Uterus (tissue), 4 donors: ENCODE results near the gene ING1. TPM values are rescaled to one million over a fixed set of nuclear protein-coding genes. Genes with fewer than 3 reads are reported as not detected.
"Not testable (repeated sequence)": the region's sequence is repeated elsewhere in the genome, so short reads cannot be mapped to it uniquely, and the experiment has no call there.

Experiments
- DNase-seq, 2 donors: peaks; one replicate each; pipeline ENCODE4 v3.0.0-alpha.2; 2019 to 2020
- H3K27ac ChIP-seq, 2 donors: fragments of 200-600 bp; sonication (generic); 1 replicate in 1 of 2; 2 replicates in 1 of 2; pipeline ENCODE4 v1.5.1; 2016 to 2018
- H3K27me3 ChIP-seq, 2 donors: fragments of 200-600 bp; sonication (generic); one replicate each; pipeline ENCODE4 v1.5.1; 2018 to 2019; ENCODE audit warnings: control low read depth in 1 of 2
- H3K36me3 ChIP-seq, 2 donors: fragments of 200-600 bp; sonication (generic); one replicate each; pipeline ENCODE4 v1.5.1; 2019; ENCODE audit warnings: control low read depth in 1 of 2
- H3K4me1 ChIP-seq, 2 donors: fragments of 200-600 bp; sonication (generic); one replicate each; pipeline ENCODE4 v1.5.1; 2018 to 2019; ENCODE audit warnings: control low read depth in 1 of 2
- H3K4me3 ChIP-seq, 2 donors: fragments of 200-600 bp; sonication (generic); 1 replicate in 1 of 2; 2 replicates in 1 of 2; pipeline ENCODE4 v1.5.1; 2018 to 2019; ENCODE audit warnings: mild to moderate bottlenecking in 1 of 2
- H3K9me3 ChIP-seq, 2 donors: fragments of 200-600 bp; sonication (generic); one replicate each; pipeline ENCODE4 v1.5.1; 2019; ENCODE audit warnings: control low read depth in 1 of 2
- POLR2A ChIP-seq, 2 donors: fragments of 450-650 bp; IDR thresholded peaks; one replicate each; pipeline ENCODE4 v1.6.1; 2016; ENCODE audit warnings: antibody characterized with exemption in 2 of 2, mild to moderate bottlenecking in 1 of 2, moderate library complexity in 1 of 2
- intact Hi-C: fragments of 100-400 bp; cut with DNase I; formaldehyde crosslinking; loops from one replicate; pipeline ENCODE4 v1.15.1; 2023; ENCODE audit warnings: low total_unique reads
- total RNA-seq, 4 donors: library from RNA; depleted of rRNA in 3 of 4; stranded (reverse); fragments of >200 nt in 3 of 4; gene quantifications; one replicate each; pipeline versions ENCODE4 v1.1.0 to v1.2.4, GENCODE V29; 2014 to 2023
- TF ChIP-seq, protein P1 (sequence below), 4 experiments: fragments of 200-600 bp in 2 of 4; fragments of 450-650 bp in 2 of 4; sonication (generic) in 2 of 4; IDR thresholded peaks; one replicate each; pipeline ENCODE4 v1.5.1; 2016 to 2019; ENCODE audit warnings: antibody characterized with exemption in 4 of 4, mild to moderate bottlenecking in 2 of 4, moderate library complexity in 1 of 4
- donor health status: DM: yes; HTN: yes; CAD: no.

ING1 gene
- total RNA-seq, 4 donors from 2014 or later, result 10.2 to 28.1 (median 19.5) TPM

- no peaks in the 10 kb centered on the region for H3K9me3 ChIP-seq
- no peak for TF ChIP-seq POLR2A (IDR thresholded peaks at IDR 0.05)
- TF ChIP-seq, protein P1, sequence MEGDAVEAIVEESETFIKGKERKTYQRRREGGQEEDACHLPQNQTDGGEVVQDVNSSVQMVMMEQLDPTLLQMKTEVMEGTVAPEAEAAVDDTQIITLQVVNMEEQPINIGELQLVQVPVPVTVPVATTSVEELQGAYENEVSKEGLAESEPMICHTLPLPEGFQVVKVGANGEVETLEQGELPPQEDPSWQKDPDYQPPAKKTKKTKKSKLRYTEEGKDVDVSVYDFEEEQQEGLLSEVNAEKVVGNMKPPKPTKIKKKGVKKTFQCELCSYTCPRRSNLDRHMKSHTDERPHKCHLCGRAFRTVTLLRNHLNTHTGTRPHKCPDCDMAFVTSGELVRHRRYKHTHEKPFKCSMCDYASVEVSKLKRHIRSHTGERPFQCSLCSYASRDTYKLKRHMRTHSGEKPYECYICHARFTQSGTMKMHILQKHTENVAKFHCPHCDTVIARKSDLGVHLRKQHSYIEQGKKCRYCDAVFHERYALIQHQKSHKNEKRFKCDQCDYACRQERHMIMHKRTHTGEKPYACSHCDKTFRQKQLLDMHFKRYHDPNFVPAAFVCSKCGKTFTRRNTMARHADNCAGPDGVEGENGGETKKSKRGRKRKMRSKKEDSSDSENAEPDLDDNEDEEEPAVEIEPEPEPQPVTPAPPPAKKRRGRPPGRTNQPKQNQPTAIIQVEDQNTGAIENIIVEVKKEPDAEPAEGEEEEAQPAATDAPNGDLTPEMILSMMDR (IDR thresholded peaks at IDR 0.05), result no peak
- no peak overlapping the region for H3K27ac ChIP-seq
- no peak overlapping the region for H3K4me3 ChIP-seq
- H3K36me3 ChIP-seq, result no peaks in the 10 kb centered on the region
- no peaks in the 10 kb centered on the region for H3K27me3 ChIP-seq
- intact Hi-C loops, result no loop called here
- no peak for DNase-seq
- H3K4me1 ChIP-seq, result peaks cover 0 to 3% of the 10 kb centered on the region in 2 donors
These were observed 9.5 kb downstream of the ING1 start for GRCh38 chr13:110722971-110723370.

DNA sequence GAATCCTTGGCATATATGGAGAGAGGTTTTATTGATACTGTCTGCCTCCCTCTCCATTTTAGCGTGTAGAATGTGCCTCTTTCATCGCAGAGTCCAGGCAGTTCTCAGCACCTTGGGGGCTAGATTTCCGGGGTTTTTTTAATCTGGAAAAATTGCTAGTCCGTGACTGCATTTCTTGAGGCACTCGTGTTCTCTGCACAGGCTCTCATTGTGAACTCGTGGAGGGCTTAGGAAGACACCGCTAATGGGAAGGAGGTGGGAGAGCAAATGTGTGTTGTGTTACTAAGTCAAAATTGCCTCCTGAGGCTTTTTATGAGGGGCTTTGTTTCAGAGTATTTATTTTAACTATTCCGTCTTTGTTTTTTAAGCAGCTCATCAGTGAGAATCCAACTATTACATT, 10.1 kb downstream of the ING1 start:
- DNase-seq, result no peak
- Histone ChIP-seq H3K27ac (no peak overlapping the region), H3K36me3 (no peaks in the 10 kb centered on the region), H3K4me1 (no peaks in the 10 kb centered on the region), H3K9me3 (no peaks in the 10 kb centered on the region), H3K27me3 (no peaks in the 10 kb centered on the region), H3K4me3 (no peak overlapping the region)
- intact Hi-C loops, result no loop called here
- TF ChIP-seq POLR2A (IDR thresholded peaks at IDR 0.05), result no peak
- TF ChIP-seq, protein P1 (IDR thresholded peaks at IDR 0.05), result no peak

DNA sequence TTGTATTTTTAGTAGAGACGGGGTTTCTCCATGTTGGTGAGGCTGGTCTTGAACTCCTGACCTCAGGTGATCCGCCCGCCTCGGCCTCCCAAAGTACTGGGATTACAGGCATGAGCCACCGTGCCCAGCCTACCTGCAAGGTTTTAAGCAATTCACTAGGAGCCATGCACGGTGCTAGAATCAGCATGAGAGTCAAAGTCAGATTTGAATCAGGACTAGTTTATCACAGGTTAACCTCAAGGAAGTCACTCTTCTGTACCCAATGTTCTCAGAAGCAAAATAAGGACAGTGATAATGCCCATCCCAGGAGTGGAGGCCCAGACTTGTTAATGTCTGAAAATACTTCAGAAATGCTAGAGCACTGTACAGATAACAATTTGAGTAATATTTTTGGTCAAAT, 12.7 kb downstream of the ING1 start:
- DNase-seq, H3K36me3 ChIP-seq, H3K4me3 ChIP-seq, H3K9me3 ChIP-seq, intact Hi-C loops, H3K4me1 ChIP-seq, H3K27me3 ChIP-seq, H3K27ac ChIP-seq: not testable (repeated sequence)

GRCh38 chr13:110726726-110727125, 13.2 kb downstream of the ING1 start:
- no peaks in the 10 kb centered on the region for H3K9me3 ChIP-seq
- TF ChIP-seq, protein P1 (IDR thresholded peaks at IDR 0.05), result no peak
- TF ChIP-seq POLR2A (IDR thresholded peaks at IDR 0.05), result no peak
- no peak for DNase-seq
- no peak overlapping the region for H3K27ac ChIP-seq
- no peaks in the 10 kb centered on the region for H3K27me3 ChIP-seq
- no peaks in the 10 kb centered on the region for H3K4me1 ChIP-seq
- no peaks in the 10 kb centered on the region for H3K36me3 ChIP-seq
- intact Hi-C loops, result no loop called here
- no peak overlapping the region for H3K4me3 ChIP-seq

DNA sequence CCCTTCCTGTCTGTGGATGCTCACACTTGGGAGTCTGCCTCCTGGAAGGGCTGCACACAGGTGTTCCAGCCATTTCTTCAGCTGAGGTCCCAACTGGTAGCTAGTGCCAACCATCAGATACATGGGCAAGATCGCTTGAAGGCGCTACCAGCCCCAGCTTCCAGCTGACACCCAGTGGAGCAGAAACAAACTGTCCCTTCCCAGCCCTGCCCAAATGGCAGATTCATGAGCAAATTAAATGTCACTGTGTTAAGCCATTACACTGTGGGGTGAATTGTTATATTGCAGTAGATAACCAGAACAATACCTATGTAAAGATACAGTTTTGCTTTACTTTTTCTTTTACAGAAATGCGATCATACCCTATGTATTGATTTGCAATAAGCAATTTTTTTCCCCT, 17.6 kb downstream of the ING1 start:
- TF ChIP-seq POLR2A (IDR thresholded peaks at IDR 0.05), result no peak
- TF ChIP-seq, protein P1 (IDR thresholded peaks at IDR 0.05), result no peak
- Histone ChIP-seq H3K4me3 (no peak overlapping the region), H3K9me3 (no peaks in the 10 kb centered on the region), H3K27ac (no peak overlapping the region), H3K36me3 (no peaks in the 10 kb centered on the region), H3K27me3 (no peaks in the 10 kb centered on the region), H3K4me1 (no peaks in the 10 kb centered on the region)
- no peak for DNase-seq
- intact Hi-C loops, result no loop called here

- DNase-seq, result no peak
- TF ChIP-seq, protein P1 (IDR thresholded peaks at IDR 0.05), result no peak
- TF ChIP-seq POLR2A (IDR thresholded peaks at IDR 0.05), result no peak
- Histone ChIP-seq H3K27ac (no peak overlapping the region), H3K36me3 (no peaks in the 10 kb centered on the region), H3K4me1 (no peaks in the 10 kb centered on the region), H3K4me3 (no peak overlapping the region), H3K9me3 (no peaks in the 10 kb centered on the region), H3K27me3 (no peaks in the 10 kb centered on the region)
- intact Hi-C loops, result no loop called here
These were observed 21.1 kb downstream of the ING1 start for GRCh38 chr13:110734561-110734960.
